ENCODE data around the gene JAK1.

JAK1 gene

DNA sequence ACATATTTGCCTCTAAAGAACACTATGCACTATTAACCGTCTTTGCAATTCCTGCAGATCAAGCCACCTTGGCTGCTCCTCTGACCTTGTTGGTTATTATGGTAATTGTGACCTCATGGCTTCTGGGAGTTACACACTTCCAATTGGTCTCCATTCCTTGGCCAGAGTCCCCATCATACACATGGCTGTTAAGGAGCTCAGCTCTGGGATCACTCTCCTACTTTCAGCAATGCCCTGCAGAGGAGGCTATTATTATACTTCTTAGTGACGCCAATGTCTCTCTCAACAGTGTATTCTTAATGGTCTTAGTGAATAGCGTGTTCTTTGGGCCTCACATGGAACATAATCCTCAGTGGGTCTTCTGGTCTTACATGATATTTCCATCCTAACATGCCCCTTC lies 10.0 kb upstream of the JAK1 start:
- H3K4me3 ChIP-seq (ENCODE audit: low read length): no peak overlapping the region
- no peaks in the 10 kb centered on the region for H3K9me3 ChIP-seq (ENCODE audit: control insufficient read depth, low read length)
- no peaks in the 10 kb centered on the region for H3K27me3 ChIP-seq (replicated peaks; ENCODE audit: control insufficient read depth, insufficient read depth, low read length)
- H3K4me1 ChIP-seq (ENCODE audit: control insufficient read depth, insufficient read depth, low read length): no peaks in the 10 kb centered on the region
- DNase-seq (ENCODE audit: low read depth): no peak
- H3K9ac ChIP-seq (ENCODE audit: low read length): no peak overlapping the region
- H3K36me3 ChIP-seq (ENCODE audit: control insufficient read depth, insufficient read depth, low read length, severe bottlenecking): peaks cover 11% of the 10 kb centered on the region

DNA sequence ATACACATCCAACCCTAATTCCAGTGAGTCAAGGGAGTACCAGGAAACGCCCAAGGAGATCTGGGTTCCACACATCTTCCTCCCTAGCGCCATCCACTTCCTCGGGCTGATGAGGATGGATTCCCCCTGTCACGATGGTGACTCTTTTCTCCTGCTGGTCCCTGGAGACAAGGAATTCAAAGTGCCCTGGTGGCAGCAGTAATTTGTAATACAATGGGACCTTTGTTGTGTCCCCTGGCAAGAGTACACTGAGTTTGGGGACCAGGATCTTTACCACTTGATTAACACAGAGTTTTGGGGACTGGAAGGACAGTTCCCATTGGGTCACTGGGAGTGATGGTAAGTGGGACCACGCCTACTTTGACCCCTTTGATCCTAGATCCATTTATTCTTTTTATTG lies 9.4 kb upstream of the JAK1 start:
- Histone ChIP-seq H3K9ac (ENCODE audit: low read length) (no peak overlapping the region), H3K4me3 (ENCODE audit: low read length) (no peak overlapping the region), H3K27me3 (replicated peaks; ENCODE audit: control insufficient read depth, insufficient read depth, low read length) (no peaks in the 10 kb centered on the region), H3K9me3 (ENCODE audit: control insufficient read depth, low read length) (no peaks in the 10 kb centered on the region), H3K4me1 (ENCODE audit: control insufficient read depth, insufficient read depth, low read length) (no peaks in the 10 kb centered on the region), H3K36me3 (ENCODE audit: control insufficient read depth, insufficient read depth, low read length, severe bottlenecking) (peaks cover 11% of the 10 kb centered on the region)
- no peak for DNase-seq (ENCODE audit: low read depth)

DNA sequence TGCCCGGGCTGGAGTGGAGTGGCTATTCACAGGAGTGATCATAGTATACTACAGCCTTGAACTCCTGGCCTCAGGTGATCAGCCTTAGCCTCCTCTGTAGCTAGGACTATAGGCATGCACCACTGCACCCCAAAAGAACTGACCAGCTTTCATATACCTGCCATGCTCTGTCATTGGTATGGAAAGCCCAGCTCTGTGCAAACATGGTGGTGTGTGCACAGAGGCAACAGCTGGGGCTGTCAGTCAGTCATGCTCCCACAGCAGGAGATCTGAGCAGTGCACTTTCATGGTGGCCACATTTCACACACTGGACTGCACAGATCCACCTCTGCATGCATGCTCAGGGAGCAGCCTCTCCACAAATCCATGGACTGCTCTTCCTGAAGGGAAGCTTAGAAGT lies 8.8 kb upstream of the JAK1 start:
- no peak for DNase-seq (ENCODE audit: low read depth)
- H3K4me3 ChIP-seq (ENCODE audit: low read length): no peak overlapping the region
- peaks cover 11% of the 10 kb centered on the region for H3K36me3 ChIP-seq (ENCODE audit: control insufficient read depth, insufficient read depth, low read length, severe bottlenecking)
- H3K9ac ChIP-seq (ENCODE audit: low read length): no peak overlapping the region
- no peaks in the 10 kb centered on the region for H3K9me3 ChIP-seq (ENCODE audit: control insufficient read depth, low read length)
- no peaks in the 10 kb centered on the region for H3K4me1 ChIP-seq (ENCODE audit: control insufficient read depth, insufficient read depth, low read length)
- H3K27me3 ChIP-seq (replicated peaks; ENCODE audit: control insufficient read depth, insufficient read depth, low read length): no peaks in the 10 kb centered on the region

DNA sequence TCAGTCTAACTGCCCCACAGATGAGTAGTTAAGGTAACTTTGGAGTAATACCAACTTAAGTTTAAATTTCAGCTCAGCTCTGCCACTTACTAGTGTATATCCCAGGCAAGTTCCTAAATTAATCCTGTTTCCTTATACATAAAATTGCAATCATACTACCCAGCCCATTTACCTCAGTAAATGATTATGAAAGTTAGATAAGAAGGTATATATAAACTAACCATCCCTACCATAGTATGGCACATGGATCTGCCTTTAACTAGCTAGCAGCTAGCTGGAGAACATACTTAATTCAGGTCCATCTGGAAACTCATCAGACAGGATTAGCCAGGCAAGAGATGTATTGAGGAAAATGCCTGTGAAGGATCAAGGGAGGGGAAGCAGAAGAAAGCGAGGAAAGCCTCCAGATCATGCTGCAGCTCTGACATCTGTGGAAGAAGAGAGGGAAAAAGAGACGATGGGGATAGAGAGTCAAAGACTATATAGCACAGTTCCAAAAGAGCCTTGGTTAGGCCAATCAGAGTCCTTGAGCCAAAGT lies 8.0 kb upstream of the JAK1 start:
- peaks cover 11% of the 10 kb centered on the region for H3K36me3 ChIP-seq (ENCODE audit: control insufficient read depth, insufficient read depth, low read length, severe bottlenecking)
- peaks cover 3% of the 10 kb centered on the region for H3K4me1 ChIP-seq (ENCODE audit: control insufficient read depth, insufficient read depth, low read length)
- H3K27me3 ChIP-seq (replicated peaks; ENCODE audit: control insufficient read depth, insufficient read depth, low read length): no peaks in the 10 kb centered on the region
- H3K4me3 ChIP-seq (ENCODE audit: low read length): no peak overlapping the region
- H3K9ac ChIP-seq (ENCODE audit: low read length): no peak overlapping the region
- H3K9me3 ChIP-seq (ENCODE audit: control insufficient read depth, low read length): no peaks in the 10 kb centered on the region
- DNase-seq (ENCODE audit: low read depth): no peak

DNA sequence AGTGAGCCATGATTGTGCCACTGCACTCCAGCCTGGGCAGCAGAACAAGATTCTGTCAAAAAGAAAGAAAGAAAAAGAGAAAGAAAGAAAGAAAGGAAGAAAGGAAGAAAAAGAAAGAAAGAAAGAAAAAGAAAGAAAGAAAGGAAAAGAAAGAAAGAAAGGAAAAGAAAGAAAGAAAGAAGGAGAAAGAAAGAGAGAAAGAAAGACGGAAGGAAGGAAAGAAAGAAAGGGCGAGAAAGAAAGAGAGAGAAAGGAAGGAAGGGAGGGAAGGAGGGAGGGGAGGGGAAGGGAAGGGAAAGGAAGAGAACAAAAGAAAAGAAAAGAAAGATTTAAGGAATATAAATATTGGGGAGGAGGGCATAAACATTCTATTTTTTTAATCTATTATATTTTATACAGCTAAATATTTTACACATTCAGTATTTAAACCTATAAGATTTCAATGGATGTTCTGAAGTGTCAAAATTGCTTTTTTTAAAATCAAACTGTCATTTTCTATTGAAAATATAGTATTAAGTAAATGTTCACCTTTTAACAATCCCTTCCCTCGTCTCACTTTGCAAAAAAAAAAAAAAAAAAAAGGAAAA lies 6.8 kb upstream of the JAK1 start:
- Histone ChIP-seq H3K9ac (ENCODE audit: low read length) (no peak overlapping the region), H3K9me3 (ENCODE audit: control insufficient read depth, low read length) (no peaks in the 10 kb centered on the region), H3K4me3 (ENCODE audit: low read length) (no peak overlapping the region), H3K36me3 (ENCODE audit: control insufficient read depth, insufficient read depth, low read length, severe bottlenecking) (peaks cover 4% of the 10 kb centered on the region), H3K27me3 (replicated peaks; ENCODE audit: control insufficient read depth, insufficient read depth, low read length) (no peaks in the 10 kb centered on the region), H3K4me1 (ENCODE audit: control insufficient read depth, insufficient read depth, low read length) (peaks cover 3% of the 10 kb centered on the region)
- DNase-seq (ENCODE audit: low read depth): no peak

DNA sequence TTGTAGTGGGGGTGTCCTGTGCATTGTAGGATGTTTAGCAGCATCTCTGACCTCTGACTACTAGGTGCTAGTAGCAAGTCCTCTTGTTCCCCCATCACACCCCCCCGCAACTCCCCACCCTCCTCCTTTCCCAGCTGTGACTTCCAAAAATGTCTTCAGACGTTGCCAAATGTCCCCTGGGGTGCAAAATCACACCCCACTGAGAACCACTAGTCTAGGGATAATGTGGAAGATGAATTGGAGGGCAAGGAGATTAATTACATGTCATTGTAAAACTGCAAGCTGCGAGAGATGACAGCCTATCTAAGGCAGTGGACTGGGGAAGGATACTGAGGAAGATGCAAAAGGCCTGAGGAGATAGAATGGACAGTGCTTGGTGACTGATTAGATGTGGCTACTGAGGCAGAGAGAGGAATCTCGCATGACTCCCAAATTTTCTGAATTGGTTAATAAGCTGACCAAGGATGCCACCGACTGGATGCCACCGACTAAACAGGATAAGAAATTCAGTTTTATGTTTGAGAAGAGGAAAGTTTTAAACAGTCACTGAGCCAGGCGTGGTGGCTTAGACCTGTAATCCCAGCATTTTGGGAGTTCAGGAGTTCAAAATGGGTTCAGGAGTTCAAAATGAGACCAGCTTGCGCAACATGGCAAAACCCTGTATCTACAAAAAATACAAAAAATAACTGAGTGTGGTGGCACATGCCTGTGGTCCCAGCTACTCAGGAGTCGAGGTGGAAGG lies 3.1 kb upstream of the JAK1 start:
- DNase-seq (ENCODE audit: low read depth): peak; percentile 46
- H3K4me3 ChIP-seq (ENCODE audit: low read length): no peak overlapping the region
- H3K9me3 ChIP-seq (ENCODE audit: control insufficient read depth, low read length): no peaks in the 10 kb centered on the region
- H3K27me3 ChIP-seq (replicated peaks; ENCODE audit: control insufficient read depth, insufficient read depth, low read length): no peaks in the 10 kb centered on the region
- H3K4me1 ChIP-seq (ENCODE audit: control insufficient read depth, insufficient read depth, low read length): peaks cover 9% of the 10 kb centered on the region
- no peaks in the 10 kb centered on the region for H3K36me3 ChIP-seq (ENCODE audit: control insufficient read depth, insufficient read depth, low read length, severe bottlenecking)
- H3K9ac ChIP-seq (ENCODE audit: low read length): peak overlapping the region; percentile 28

DNA sequence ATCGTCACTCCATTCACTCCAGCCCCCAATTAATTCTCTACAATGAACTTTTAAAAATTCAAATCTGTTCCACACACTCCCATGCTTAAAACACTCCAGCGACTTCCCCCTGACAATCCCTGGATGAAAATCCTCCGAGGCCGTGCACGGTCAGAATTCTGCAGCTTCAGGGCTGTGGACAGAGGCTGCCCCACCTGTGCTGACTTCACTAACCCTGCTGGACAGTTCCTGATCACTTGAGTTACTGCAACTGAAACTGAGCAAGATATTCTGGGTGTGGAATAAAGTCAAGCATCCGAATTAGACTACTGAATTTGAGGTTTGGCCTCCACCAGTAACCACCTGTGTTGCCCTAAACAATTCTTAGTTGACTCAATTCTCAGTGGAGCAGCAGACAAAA lies 1.0 kb upstream of the JAK1 start:
- Histone ChIP-seq H3K4me3 (ENCODE audit: low read length) (peak overlapping the region; percentile 86), H3K36me3 (ENCODE audit: control insufficient read depth, insufficient read depth, low read length, severe bottlenecking) (no peaks in the 10 kb centered on the region), H3K4me1 (ENCODE audit: control insufficient read depth, insufficient read depth, low read length) (peaks cover 19% of the 10 kb centered on the region), H3K27me3 (replicated peaks; ENCODE audit: control insufficient read depth, insufficient read depth, low read length) (no peaks in the 10 kb centered on the region), H3K9me3 (ENCODE audit: control insufficient read depth, low read length) (no peaks in the 10 kb centered on the region), H3K9ac (ENCODE audit: low read length) (peak overlapping the region; percentile 88)
- no peak for DNase-seq (ENCODE audit: low read depth)

DNA sequence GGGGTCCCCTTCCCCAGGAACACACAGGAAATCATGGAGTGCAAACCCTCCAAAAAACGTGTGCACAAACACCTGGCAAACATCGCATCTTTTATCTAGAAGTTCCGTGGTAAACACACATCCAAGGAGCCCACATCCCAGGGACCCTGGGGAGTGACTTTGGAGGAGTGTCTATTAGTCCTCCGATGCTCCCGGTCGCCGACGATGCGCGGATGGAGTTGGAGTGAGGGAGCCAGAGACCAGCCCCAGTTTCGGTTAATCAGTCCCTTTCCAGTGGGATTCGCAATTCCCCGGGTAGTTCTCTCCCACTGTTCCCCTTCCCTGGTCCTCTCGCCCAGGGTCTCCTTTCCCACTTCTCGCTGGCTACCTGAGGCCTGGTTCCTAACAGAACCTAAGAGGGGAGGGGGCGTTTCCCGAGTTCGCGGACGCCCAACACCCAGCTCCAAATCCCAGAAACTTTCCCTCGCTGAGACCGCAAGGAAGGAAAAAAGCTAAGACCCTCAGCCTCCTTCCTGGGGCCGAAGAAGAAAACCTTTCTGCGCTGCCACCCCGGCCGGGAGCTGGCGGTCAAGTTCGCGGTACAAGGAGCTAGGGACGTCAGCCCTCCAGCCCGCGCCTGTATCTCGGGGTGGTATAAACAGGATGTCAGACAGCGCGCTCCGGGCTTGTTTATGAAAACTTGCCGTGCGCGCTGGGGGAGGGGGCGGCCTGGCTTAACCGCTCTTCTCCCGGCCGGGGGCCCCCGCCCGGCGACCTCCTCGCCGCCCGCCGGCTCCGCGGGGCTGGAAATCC lies 787 bp downstream of the JAK1 start:
- H3K4me1 ChIP-seq (ENCODE audit: control insufficient read depth, insufficient read depth, low read length): peaks cover 23% of the 10 kb centered on the region
- DNase-seq (ENCODE audit: low read depth): peak; percentile 80

DNA sequence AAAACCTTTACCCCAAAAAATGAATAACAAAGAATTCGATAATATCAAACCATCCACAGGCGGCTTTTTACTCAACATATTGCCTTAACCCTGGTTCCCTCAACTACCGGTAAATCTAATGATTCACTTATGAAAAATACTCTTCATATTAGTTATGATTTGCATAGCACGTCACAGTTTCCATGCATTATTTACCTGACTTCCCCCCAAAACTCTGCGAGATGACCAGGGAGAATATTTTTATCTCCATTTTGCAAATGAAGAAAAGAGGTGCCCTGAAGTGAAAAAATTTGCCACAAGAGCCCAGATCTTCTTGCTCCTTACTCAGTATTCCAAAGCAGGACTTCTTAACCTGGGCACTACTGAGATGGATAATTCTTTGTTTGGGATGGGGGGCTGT lies 2.9 kb downstream of the JAK1 start:
- Histone ChIP-seq H3K9ac (ENCODE audit: low read length) (no peak overlapping the region), H3K9me3 (ENCODE audit: control insufficient read depth, low read length) (no peaks in the 10 kb centered on the region), H3K27me3 (replicated peaks; ENCODE audit: control insufficient read depth, insufficient read depth, low read length) (no peaks in the 10 kb centered on the region), H3K4me1 (ENCODE audit: control insufficient read depth, insufficient read depth, low read length) (peaks cover 26% of the 10 kb centered on the region), H3K4me3 (ENCODE audit: low read length) (peak overlapping the region; percentile 96), H3K36me3 (ENCODE audit: control insufficient read depth, insufficient read depth, low read length, severe bottlenecking) (no peaks in the 10 kb centered on the region)
- DNase-seq (ENCODE audit: low read depth): no peak

More for the DNA sequence above, 787 bp downstream of the JAK1 start:
- peak overlapping the region; percentile 96 for H3K4me3 ChIP-seq (ENCODE audit: low read length)
- H3K9ac ChIP-seq (ENCODE audit: low read length): peak overlapping the region; percentile 90
- H3K9me3 ChIP-seq (ENCODE audit: control insufficient read depth, low read length): no peaks in the 10 kb centered on the region
- H3K27me3 ChIP-seq (replicated peaks; ENCODE audit: control insufficient read depth, insufficient read depth, low read length): no peaks in the 10 kb centered on the region
- no peaks in the 10 kb centered on the region for H3K36me3 ChIP-seq (ENCODE audit: control insufficient read depth, insufficient read depth, low read length, severe bottlenecking)

DNA sequence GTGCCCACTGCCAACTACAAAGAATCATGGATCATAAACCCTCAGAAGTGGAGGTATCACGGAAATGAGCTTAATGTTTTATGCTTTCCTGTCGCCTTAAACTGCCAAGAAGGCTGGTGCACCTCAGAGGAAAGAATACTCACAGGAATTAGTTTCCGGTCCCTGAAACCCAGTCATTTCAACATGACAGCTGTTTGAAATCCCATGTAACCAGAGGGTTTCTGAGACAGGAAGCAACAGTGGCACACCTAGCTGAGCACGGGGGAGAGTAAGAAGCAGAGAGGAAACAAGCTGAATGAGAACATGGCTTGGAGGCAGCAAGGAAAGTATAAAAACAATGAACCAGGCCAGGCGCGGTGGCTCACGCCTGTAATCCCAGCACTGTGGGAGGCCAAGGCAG lies 3.9 kb downstream of the JAK1 start:
- H3K27me3 ChIP-seq (replicated peaks; ENCODE audit: control insufficient read depth, insufficient read depth, low read length): no peaks in the 10 kb centered on the region
- DNase-seq (ENCODE audit: low read depth): no peak
- no peak overlapping the region for H3K9ac ChIP-seq (ENCODE audit: low read length)
- no peaks in the 10 kb centered on the region for H3K36me3 ChIP-seq (ENCODE audit: control insufficient read depth, insufficient read depth, low read length, severe bottlenecking)
- H3K4me1 ChIP-seq (ENCODE audit: control insufficient read depth, insufficient read depth, low read length): peaks cover 26% of the 10 kb centered on the region
- no peaks in the 10 kb centered on the region for H3K9me3 ChIP-seq (ENCODE audit: control insufficient read depth, low read length)
- H3K4me3 ChIP-seq (ENCODE audit: low read length): no peak overlapping the region

DNA sequence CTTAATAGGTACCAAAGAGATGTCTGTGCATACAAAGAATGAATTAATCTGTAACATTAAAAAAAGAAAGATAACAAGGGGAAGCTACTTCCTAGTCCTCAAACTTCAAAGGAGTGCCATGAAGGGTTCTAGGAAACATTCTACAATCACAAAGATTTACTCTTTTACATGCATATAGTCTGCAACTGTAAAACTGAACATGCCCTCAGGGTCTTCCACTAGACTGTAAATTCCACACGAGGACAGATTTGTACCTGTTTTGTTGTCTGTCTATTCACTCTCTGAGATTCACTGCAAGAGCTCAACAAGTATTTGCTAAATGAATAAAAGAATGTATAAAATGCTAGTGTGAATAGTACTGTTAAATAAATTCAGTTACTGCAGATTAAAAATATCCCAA lies 4.4 kb downstream of the JAK1 start:
- H3K36me3 ChIP-seq (ENCODE audit: control insufficient read depth, insufficient read depth, low read length, severe bottlenecking): no peaks in the 10 kb centered on the region
- H3K9ac ChIP-seq (ENCODE audit: low read length): no peak overlapping the region
- no peaks in the 10 kb centered on the region for H3K27me3 ChIP-seq (replicated peaks; ENCODE audit: control insufficient read depth, insufficient read depth, low read length)
- no peak overlapping the region for H3K4me3 ChIP-seq (ENCODE audit: low read length)
- H3K9me3 ChIP-seq (ENCODE audit: control insufficient read depth, low read length): no peaks in the 10 kb centered on the region
- peaks cover 27% of the 10 kb centered on the region for H3K4me1 ChIP-seq (ENCODE audit: control insufficient read depth, insufficient read depth, low read length)
- DNase-seq (ENCODE audit: low read depth): no peak

Data from adipocyte (in vitro differentiated cells).